DND-41 (cell line): ENCODE measurements around the gene ATPAF2.

Experiments used
- EZH2 ChIP-seq: IDR thresholded peaks from 3 replicates; pipeline ENCODE4 v1.6.1; 2012; ENCODE audit warnings: borderline replicate concordance, low read depth, mild to moderate bottlenecking, moderate library complexity, low read length, inconsistent platforms; ENCODE audit not compliant: severe bottlenecking
- TF ChIP-seq, protein P1 (sequence below): IDR thresholded peaks from 2 replicates; pipeline ENCODE4 v1.5.1; 2012; ENCODE audit warnings: borderline replicate concordance, low read length, moderate library complexity, mild to moderate bottlenecking; ENCODE audit not compliant: poor library complexity, severe bottlenecking; ENCODE audit errors: extremely low read depth

DNA sequence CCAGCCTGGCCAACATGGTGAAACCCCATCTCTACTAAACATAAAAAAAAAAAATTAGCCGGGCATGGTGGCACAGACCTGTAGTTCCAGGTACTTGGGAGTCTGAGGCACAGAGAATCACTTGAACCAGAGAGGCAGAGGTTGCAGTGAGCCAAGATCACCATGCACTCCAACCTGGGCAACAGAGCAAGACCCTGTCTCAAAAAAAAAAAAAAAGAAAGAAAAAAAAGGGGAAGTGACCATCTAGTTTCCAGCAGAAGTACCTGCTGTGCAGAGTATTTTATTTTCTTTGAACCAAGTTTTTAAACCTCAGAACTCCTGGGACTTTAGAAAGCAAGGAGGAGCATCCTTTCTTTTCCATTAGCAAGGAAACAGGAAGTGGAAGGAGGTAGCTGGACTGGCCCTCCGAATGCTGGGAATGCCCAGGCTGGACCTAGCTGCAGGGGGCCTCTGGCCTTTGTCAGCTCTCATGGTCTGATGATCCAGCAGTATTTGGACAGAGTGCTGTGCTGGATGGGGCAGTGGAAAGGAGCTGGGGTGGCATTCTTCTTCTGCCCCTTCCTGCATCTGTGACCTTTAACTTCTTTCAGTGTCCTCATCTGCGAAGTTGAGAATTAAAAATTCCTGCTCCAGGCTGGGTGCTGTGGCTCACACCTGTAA, 6.9 kb upstream of the ATPAF2 start:
- TF ChIP-seq, protein P1, sequence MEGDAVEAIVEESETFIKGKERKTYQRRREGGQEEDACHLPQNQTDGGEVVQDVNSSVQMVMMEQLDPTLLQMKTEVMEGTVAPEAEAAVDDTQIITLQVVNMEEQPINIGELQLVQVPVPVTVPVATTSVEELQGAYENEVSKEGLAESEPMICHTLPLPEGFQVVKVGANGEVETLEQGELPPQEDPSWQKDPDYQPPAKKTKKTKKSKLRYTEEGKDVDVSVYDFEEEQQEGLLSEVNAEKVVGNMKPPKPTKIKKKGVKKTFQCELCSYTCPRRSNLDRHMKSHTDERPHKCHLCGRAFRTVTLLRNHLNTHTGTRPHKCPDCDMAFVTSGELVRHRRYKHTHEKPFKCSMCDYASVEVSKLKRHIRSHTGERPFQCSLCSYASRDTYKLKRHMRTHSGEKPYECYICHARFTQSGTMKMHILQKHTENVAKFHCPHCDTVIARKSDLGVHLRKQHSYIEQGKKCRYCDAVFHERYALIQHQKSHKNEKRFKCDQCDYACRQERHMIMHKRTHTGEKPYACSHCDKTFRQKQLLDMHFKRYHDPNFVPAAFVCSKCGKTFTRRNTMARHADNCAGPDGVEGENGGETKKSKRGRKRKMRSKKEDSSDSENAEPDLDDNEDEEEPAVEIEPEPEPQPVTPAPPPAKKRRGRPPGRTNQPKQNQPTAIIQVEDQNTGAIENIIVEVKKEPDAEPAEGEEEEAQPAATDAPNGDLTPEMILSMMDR: no peak
- TF ChIP-seq EZH2: no peak
